AG09309 (cell line): ENCODE results near the gene GPR107.

Experiments used
- DNase-seq: peaks from one replicate; pipeline ENCODE4 v3.0.0-alpha.2; 2010; ENCODE audit warnings: low read depth
- H3K4me3 ChIP-seq: 2 replicates; pipeline ENCODE4 v1.5.1; 2011; ENCODE audit warnings: mild to moderate bottlenecking, low read depth, low read length, moderate library complexity; ENCODE audit not compliant: control insufficient read depth
- CTCF ChIP-seq: IDR thresholded peaks from 2 replicates; pipeline ENCODE4 v1.5.1; 2011; ENCODE audit warnings: mild to moderate bottlenecking, low read depth, low read length, inconsistent platforms; ENCODE audit not compliant: insufficient read depth, control insufficient read depth; ENCODE audit errors: missing control alignments

Gene GPR107

DNA sequence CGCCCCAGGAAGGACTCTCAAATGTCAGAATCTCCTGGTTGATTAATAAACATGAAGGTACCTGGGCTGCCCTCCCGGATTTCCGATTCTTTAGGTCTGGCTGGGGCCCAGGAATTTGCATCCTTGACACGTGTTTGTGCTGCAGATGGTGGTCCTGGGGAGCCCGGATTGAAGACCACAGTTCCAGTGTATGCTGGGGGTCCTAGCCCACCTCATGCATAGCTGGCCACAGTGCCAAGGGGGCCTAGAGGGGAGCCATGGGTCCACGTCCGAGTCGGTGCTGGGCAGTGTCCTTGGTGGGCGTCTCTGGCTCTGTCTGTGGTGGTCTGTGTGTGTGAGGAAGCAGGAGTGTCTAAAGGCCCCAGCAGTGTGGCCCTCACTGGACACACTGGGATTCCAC lies 121.6 kb downstream of the GPR107 start:
- no peak for DNase-seq
- no peak for TF ChIP-seq CTCF
- H3K4me3 ChIP-seq, result no peak overlapping the region

DNA sequence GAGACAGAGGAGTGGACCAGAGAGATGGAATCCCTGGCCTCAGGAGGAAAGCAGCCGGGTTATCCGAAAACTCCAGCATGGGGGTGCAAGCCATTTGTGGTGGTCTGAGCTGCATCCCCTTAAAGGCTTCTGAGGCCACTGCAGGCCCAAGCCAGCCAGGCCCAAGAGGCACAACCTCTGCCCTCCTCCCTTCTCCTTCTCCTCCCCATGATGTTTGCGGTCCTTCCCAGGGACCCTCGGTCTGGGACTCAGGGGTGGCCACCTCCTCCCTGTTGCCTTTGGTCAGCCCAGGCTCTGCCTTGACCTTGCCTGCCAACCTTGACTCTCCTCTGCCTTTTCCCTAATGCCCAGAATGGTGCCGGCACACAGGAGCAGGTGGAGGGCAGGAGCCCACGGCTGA lies 123.1 kb downstream of the GPR107 start:
- H3K4me3 ChIP-seq, result no peak overlapping the region
- no peak for TF ChIP-seq CTCF
- no peak for DNase-seq

- TF ChIP-seq CTCF, result no peak
- no peak for DNase-seq
- H3K4me3 ChIP-seq, result no peak overlapping the region
Observed at GRCh38 chr9:130177898-130178805, 124.4 kb downstream of the GPR107 start.

GRCh38 chr9:130179331-130179907 lies 125.7 kb downstream of the GPR107 start:
- no peak for TF ChIP-seq CTCF
- no peak for DNase-seq
- H3K4me3 ChIP-seq, result no peak overlapping the region

DNA sequence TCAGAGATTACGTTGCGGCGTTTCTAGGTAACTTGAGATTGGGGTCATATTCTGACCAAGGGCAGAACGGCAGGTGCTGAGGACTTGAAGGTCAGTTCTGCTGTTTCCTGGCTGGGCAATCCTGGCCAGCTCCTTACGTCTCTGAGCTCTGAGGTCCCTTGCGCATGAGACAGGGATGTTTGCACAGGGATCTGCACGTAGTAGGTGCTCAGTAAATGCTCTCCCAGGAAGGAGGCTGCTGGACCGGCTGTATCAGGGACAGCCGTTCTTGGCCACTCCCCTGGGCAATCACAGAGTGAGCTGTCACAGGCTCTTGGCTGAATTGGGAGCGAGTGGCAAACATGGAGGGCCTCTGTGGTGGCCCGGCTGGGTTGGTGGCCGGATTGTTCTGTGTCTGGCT lies 126.8 kb downstream of the GPR107 start:
- no peak overlapping the region for H3K4me3 ChIP-seq
- no peak for DNase-seq
- TF ChIP-seq CTCF, result no peak

- no peak for DNase-seq
- no peak overlapping the region for H3K4me3 ChIP-seq
- TF ChIP-seq CTCF, result no peak
Observed at GRCh38 chr9:130181678-130182380, 128.1 kb downstream of the GPR107 start.
